ENCODE data around the gene TMEM270. TPM values are rescaled to one million over a fixed set of nuclear protein-coding genes. Genes with fewer than 3 reads are reported as not detected.

Gene TMEM270
- total RNA-seq, 6 experiments from 2014 or later, result not detected

DNA sequence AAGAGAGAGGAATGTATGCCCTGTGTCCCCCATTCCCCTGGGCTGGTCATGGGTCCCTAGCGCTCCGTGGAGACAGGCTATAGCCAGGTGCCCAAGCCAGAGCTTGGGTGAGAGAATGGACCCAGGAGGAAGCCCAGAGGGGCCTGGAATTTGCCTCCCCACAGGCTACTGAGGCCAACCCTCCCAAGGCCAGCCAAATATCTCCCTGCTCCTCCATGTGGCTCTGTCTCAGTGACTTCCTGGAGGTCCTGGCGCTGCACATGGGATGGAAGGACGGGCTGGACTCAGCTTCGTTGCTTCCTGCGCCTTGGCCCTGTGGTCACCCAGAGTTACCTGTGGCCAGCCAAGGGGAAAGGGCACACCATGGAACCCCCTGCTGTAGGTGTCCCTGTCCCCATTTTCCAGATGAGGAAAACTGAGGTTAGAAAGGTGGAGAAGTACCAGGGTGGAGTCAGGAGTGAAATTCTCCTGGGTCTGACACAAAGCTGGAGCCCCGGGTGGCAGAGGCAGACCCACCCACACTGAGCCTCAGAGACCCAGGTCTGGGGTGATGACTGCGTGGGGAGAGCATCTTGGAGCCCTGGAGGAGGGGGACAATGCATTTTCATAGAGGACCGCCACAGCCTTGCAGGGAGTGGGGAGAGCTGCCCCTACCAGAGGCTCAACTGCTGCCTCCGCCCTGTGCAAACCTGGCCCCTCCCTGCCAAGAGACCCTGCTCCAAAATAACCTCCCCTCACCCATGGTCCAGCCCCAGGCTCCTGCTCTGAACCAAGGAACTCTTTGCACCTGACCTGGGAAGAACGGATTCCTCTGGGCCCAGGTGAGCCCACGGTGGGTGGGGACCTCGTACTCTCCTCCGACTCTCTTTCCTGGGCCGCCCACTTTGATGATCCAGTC is 42.6 kb downstream of the TMEM270 start:
- H3K27ac Mint-ChIP-seq, result no peak overlapping the region

GRCh38 chr7:73904219-73905137 is 43.5 kb downstream of the TMEM270 start:
- no peak overlapping the region for H3K4me3 Mint-ChIP-seq
- H3K9me3 Mint-ChIP-seq, result no peaks in the 10 kb centered on the region
- TF ChIP-seq, protein P1, sequence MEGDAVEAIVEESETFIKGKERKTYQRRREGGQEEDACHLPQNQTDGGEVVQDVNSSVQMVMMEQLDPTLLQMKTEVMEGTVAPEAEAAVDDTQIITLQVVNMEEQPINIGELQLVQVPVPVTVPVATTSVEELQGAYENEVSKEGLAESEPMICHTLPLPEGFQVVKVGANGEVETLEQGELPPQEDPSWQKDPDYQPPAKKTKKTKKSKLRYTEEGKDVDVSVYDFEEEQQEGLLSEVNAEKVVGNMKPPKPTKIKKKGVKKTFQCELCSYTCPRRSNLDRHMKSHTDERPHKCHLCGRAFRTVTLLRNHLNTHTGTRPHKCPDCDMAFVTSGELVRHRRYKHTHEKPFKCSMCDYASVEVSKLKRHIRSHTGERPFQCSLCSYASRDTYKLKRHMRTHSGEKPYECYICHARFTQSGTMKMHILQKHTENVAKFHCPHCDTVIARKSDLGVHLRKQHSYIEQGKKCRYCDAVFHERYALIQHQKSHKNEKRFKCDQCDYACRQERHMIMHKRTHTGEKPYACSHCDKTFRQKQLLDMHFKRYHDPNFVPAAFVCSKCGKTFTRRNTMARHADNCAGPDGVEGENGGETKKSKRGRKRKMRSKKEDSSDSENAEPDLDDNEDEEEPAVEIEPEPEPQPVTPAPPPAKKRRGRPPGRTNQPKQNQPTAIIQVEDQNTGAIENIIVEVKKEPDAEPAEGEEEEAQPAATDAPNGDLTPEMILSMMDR (IDR thresholded peaks at IDR 0.05), result no peak
- H3K27me3 Mint-ChIP-seq (ENCODE audit: insufficient read depth), result no peaks in the 10 kb centered on the region; the same call in 1 of the 2 replicates
- H3K27ac Mint-ChIP-seq, result no peak overlapping the region
- DNase-seq, result no peak
- H3K36me3 Mint-ChIP-seq (ENCODE audit: low read depth), result no peaks in the 10 kb centered on the region
- peaks cover 32% of the 10 kb centered on the region for H3K4me1 Mint-ChIP-seq (ENCODE audit: low read depth)

More for the DNA sequence above, 42.6 kb downstream of the TMEM270 start:
- H3K36me3 Mint-ChIP-seq (ENCODE audit: low read depth), result no peaks in the 10 kb centered on the region
- H3K27me3 Mint-ChIP-seq (ENCODE audit: insufficient read depth), result no peaks in the 10 kb centered on the region; the same call in 1 of the 2 replicates
- peaks cover 34% of the 10 kb centered on the region for H3K4me1 Mint-ChIP-seq (ENCODE audit: low read depth)
- H3K9me3 Mint-ChIP-seq, result no peaks in the 10 kb centered on the region
- no peak overlapping the region for H3K4me3 Mint-ChIP-seq
- TF ChIP-seq, protein P1 (IDR thresholded peaks at IDR 0.05), result no peak
- no peak for DNase-seq

DNA sequence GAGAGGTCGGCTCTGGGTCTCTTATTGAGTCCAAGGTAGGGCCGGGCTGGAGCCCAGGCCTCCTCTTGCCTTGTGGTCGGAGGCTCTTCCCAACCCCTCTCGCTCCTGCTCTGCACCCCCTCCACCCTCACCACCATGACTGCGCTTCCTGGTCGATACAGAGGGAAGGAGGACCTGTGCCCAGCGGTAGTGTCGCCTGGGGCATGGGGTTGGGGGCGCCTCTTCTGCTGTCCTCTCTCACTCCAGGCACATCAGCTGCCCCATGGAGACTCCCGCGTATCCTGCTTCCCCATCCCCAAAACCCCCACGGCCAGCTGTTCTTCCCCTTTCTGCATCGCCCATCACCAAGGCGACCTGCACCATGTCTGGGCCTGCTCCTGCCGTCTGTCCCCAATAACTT is 44.4 kb downstream of the TMEM270 start:
- TF ChIP-seq, protein P1 (IDR thresholded peaks at IDR 0.05), result no peak
- Mint-ChIP-seq H3K36me3 (ENCODE audit: low read depth) (no peaks in the 10 kb centered on the region), H3K4me3 (no peak overlapping the region), H3K27me3 (ENCODE audit: insufficient read depth) (no peaks in the 10 kb centered on the region), H3K27ac (no peak overlapping the region; the same call in 1 of the 2 replicates), H3K9me3 (no peaks in the 10 kb centered on the region), H3K4me1 (ENCODE audit: low read depth) (peaks cover 24% of the 10 kb centered on the region)
- DNase-seq, result no peak

GRCh38 chr7:73906874-73907273 is 45.9 kb downstream of the TMEM270 start:
- Mint-ChIP-seq H3K27me3 (ENCODE audit: insufficient read depth) (no peaks in the 10 kb centered on the region), H3K36me3 (ENCODE audit: low read depth) (no peaks in the 10 kb centered on the region), H3K4me3 (no peak overlapping the region), H3K4me1 (ENCODE audit: low read depth) (peaks cover 18% of the 10 kb centered on the region; the same call in 1 of the 2 replicates), H3K27ac (no peak overlapping the region), H3K9me3 (no peaks in the 10 kb centered on the region)
- TF ChIP-seq, protein P1 (IDR thresholded peaks at IDR 0.05), result no peak
- DNase-seq, result no peak

- DNase-seq, result no peak
- Mint-ChIP-seq H3K4me1 (ENCODE audit: low read depth) (peaks cover 18% of the 10 kb centered on the region; the same call in 1 of the 2 replicates), H3K4me3 (no peak overlapping the region), H3K27me3 (ENCODE audit: insufficient read depth) (no peaks in the 10 kb centered on the region), H3K27ac (no peak overlapping the region), H3K9me3 (no peaks in the 10 kb centered on the region), H3K36me3 (ENCODE audit: low read depth) (no peaks in the 10 kb centered on the region)
- TF ChIP-seq, protein P1 (IDR thresholded peaks at IDR 0.05), result no peak
These were observed 46.7 kb downstream of the TMEM270 start for GRCh38 chr7:73907554-73908122.
